ENCODE data around the gene SLC30A1.

DNA sequence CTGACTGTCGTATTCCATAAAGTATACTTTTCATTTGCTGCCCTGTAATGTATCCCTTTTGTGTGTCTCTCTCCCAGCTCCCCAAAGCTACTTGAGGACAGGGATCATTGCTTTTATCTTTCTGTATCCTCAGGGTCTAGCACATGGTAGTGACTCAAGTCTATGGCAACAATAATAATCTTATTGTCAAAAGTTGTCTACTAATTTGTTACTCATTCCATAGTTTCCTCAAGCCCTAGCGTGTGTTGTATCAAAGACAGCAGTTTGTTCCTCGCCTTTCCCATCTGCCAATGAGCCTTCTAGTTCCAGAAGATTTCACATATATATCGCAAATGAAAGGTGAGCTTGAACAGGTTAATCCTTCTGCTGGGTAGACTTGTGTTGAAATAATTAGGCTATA is 9.8 kb upstream of the SLC30A1 start:
- no peak for TF ChIP-seq CTCF (IDR thresholded peaks at IDR 0.05)
- TF ChIP-seq POLR2A (IDR thresholded peaks at IDR 0.05): no peak

Data from adrenal gland (tissue), 5 donors.